PC-3 (cell line): ENCODE results near the gene IL32.

ENCODE experiments used
- CTCF ChIP-seq: fragments of 300-600 bp; sonication (generic); conservative IDR thresholded peaks from 2 replicates; pipeline ENCODE4 v1.5.1; 2017; ENCODE audit warnings: antibody characterized with exemption, low read depth, mild to moderate bottlenecking, low read length
- EZH2 ChIP-seq: fragments of 300-600 bp; sonication (generic); IDR thresholded peaks from one replicate; pipeline ENCODE4 v1.6.1; 2017; ENCODE audit warnings: antibody characterized with exemption, mild to moderate bottlenecking, low read length; ENCODE audit not compliant: unreplicated experiment

- TF ChIP-seq CTCF (no peak; the same call in 1 of the 2 replicates), EZH2 (no peak)
Measured at GRCh38 chr16:3058139-3059030, 7.1 kb upstream of the IL32 start.
